HG02943 (cell line): ENCODE results near the gene GRIN3B.
A peak's percentile ranks its signal among the peaks of the same experiment; 100 is the strongest.

Source experiments
- ATAC-seq: cut with Tn5 transposase; IDR thresholded peaks from one replicate; pipeline ENCODE4 v1.9.1; 2021; ENCODE audit warnings: mild to moderate bottlenecking, low read depth, moderate library complexity; ENCODE audit not compliant: unreplicated experiment

The GRIN3B gene

GRCh38 chr19:964761-965694 lies 35.2 kb upstream of the GRIN3B start:
- no peak for ATAC-seq

GRCh38 chr19:966485-967088 lies 33.6 kb upstream of the GRIN3B start:
- ATAC-seq, result no peak

GRCh38 chr19:970695-971094 lies 29.5 kb upstream of the GRIN3B start:
- ATAC-seq, result no peak

DNA sequence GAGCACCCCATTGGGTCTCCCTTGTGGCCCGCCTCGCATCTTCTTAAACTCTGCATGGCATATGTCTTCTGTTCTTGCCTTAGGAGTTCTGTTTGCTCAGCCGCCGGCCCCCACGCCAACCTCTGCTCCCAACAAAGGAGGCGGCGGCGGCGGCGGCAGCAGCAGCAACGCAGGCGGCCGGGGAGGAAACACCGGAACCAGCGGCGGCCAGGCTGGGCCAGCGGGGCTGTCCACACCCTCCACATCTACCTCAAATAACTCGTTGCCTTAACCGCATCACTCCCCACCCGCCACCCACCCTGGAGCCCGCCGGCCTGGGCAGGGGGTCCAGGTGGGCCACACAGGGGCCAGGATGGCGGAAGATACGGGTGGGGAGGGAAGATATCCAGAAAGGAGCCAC lies 28.4 kb upstream of the GRIN3B start:
- ATAC-seq, result no peak

- ATAC-seq, result no peak
Observed at GRCh38 chr19:972281-972680, 27.9 kb upstream of the GRIN3B start.

GRCh38 chr19:973726-974563 lies 26.3 kb upstream of the GRIN3B start:
- ATAC-seq, result no peak

DNA sequence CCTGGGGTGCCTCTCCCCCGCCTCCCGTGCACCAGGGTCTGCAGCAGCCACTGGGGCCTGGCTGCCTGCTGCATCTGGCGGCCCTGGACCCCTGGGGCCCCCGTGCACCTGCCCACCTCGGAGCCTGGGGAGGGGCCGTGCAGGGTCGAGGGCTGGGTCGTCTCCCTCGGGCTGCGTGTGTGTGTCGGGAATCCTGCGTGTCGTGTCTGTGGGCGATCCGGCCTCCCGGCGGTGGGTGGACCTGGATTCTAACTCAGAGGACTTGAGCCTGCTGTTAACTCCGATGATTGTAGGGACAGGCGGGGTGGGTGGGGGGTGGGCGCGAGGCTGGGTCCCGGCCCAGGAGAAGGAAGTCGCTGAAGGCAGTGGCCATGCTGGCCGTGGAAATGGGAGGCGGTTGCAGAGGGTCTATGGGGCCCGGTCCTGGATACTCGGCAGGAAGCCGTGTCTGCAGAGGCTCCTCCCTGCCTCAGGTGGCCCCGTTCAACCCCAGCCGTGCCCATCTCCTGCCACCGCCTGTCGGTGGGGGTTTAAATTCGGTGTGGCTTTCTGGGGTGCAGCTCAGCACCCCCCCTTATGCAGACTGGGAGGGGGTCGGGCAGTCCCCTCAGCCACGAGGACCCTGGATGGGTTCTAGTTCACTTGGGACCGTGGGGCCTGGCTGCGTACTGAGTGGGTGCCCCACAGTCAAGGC lies 25.5 kb upstream of the GRIN3B start:
- ATAC-seq, result no peak

DNA sequence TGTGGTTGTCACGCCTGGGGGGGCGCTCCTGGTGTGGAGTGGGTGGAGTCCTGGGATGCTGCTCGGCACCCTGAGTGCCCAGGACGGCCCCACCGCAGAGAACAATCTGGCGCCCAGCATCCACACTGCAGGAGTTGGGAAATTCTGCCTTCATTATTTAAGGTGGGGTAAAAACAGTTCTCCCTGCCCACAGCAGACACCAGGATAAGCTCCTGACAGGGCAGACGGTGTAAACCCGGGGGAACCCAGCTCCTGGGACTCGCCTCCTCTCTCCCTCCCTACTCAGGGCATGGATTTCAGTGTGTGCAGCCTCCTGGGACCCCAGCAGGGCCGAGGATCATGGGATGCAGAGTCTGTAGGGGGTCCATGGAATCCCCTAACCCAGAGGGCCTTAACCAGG lies 23.7 kb upstream of the GRIN3B start:
- no peak for ATAC-seq

GRCh38 chr19:977058-977464 lies 23.2 kb upstream of the GRIN3B start:
- ATAC-seq, result no peak

DNA sequence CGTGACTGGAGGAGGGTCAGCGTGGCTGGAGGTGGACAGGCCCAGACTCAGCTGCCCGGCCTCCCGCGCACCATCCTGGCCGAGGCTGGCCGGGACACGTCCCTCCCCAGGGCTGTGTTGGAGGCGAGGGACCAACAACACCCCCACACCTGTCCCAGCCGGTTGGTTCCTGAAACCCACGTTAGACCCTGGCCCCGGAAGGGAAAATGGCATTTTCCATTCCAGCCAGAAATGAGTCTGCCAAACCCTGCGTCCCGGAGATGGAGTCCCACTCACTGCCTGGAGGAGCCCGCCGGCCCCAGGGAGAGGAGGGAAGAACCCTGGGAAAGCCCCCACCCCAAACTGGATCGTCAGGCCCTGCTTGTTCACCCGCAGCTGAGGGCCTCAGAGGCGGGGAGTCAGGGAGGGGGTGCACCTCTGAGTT lies 20.9 kb upstream of the GRIN3B start:
- no peak for ATAC-seq

- no peak for ATAC-seq
Observed at GRCh38 chr19:980133-980998, 19.9 kb upstream of the GRIN3B start.

DNA sequence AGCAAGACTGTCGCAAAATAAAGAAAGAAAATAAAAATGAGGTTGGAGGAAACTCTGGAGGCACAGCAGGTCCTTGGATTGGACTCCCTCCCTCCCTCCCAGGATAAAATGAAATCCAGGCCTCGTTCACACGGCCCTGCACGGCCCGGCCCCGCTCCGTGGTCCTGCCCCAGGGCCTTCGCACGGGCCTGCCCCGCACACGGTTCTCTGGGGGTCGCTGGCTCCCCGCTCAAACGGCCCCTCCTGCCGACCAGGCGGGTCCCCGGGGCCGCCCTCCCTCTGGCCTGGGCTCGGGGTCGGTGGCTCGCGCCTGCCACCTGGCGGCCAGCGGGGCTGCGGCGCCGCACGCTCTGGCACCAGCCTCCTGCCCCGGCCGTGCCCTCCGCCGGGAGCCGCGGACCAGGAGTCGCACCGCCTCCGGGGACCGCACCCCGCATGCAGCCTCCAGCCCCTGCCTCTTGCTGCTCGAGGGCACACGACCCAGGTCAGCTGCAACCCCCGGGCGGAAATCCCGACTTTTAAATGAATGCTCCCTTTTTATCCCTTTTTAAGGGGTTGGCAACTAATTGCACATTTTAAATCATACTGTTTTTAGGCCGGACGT lies 17.6 kb upstream of the GRIN3B start:
- ATAC-seq, result no peak

DNA sequence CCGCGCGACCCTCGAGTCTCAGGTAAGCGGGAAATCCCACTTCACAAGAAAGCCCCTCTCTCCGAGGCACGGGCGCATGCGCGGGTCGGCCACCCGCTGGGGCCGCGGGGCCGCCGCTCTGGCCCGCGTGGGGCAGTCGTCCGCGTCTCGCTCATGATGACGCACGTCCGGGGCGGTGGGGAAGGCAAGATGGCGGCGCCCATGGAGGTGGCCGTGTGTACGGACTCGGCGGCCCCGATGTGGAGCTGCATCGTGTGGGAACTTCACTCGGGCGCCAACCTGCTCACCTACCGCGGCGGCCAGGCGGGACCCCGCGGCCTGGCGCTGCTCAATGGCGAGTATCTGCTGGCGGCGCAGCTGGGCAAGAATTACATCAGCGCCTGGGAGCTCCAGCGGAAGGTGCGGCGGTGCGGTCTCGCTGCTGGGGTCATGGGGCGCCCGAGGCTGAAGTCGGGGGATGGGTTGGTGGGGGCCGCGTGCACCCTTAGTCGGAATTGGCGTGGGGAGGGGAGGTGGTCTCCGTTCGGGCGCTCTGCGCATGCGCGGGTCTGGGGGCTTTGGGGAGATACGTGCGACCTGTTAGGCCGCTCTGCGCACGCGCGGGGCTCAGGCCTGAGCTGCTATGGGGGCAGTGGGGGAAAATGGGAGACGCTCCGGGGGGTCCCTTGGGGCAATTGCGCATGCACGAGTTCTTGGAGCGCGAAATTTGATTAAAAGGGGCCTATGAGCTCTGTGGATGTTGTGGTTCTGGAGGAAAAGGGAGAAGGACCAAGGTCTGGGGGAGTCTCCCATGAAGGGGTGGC lies 15.9 kb upstream of the GRIN3B start, which contains the start of gene WDR18:
Gene WDR18 (plus strand): TSS at position 181 of the 803 bp plus-strand sequence. CDS start 9 bp downstream, at position 190.
- ATAC-seq, result peak; percentile 66

DNA sequence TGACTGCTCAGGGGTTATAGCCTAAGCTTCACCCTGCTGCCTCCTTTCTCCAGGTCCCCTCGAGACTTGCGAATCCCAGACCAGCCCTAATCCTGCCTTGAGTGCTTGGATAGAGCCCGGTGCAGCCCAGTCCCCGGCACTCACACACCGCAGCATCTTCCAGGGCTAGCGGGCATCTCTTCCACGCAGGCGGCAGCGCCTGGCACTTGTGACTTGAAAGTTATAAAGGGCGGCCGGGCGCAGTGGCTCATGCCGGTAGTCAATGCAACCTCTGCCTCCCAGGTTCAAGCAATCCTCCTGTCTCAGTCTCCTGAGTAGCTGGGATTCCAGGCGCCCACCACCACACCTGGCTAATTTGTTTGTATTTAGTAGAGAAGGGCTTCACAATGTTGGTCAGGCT lies 14.1 kb upstream of the GRIN3B start:
- ATAC-seq, result no peak

DNA sequence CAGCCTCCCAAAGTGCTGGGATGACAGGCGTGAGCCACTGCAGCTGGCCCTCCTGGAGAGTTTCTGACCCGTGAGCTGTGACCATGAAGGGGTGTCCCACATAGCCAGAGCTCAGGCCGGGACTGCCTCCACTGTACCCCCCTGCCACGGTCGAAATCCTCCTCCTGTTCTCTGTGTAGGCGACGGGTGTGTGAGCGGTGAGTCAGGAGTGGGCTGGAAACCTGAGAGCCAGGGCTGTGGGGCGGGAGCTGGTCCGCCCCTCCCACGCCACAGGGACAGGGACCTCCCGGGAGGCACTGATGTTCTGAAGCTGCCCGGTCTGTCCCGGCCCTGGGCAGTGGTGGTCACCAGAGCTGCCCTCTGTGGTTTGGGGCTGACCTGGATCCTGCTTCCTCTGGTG lies 12.1 kb upstream of the GRIN3B start:
- ATAC-seq, result no peak

DNA sequence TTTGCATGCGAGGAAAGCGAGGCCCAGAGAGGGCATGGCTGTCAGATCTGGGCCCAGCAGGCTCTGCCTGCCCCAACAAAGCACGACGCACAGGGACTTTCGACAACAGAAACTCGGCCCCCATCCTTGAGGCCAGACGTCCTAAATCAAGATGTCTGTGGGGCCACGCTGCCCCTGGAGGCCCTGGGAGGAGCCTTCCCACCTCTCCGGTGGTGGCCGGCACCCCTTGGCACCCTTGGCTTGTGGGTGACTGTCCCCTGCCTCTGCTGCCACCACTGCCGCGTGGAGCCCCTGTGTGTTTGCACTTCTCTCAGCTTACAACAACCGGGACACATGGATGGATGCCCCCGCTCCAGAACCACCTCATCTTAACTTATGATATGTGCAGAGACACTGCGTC lies 11.7 kb upstream of the GRIN3B start:
- ATAC-seq, result no peak

GRCh38 chr19:989381-990081 lies 10.7 kb upstream of the GRIN3B start:
- no peak for ATAC-seq

GRCh38 chr19:990119-990571 lies 10.1 kb upstream of the GRIN3B start:
- no peak for ATAC-seq
